Effector memory CD4-positive, alpha-beta T cell (primary cell): Measurements from ENCODE around the gene NFKB2.
A peak's percentile ranks its signal among the peaks of the same experiment; 100 is the strongest.

Source experiments
- DNase-seq, 3 donors: peaks; one replicate each; pipeline ENCODE4 v3.0.0-alpha.2; 2020
- H3K27ac ChIP-seq: 2 replicates; pipeline ENCODE4 v1.7.0; 2013; ENCODE audit warnings: mild to moderate bottlenecking, low read length, moderate library complexity; ENCODE audit not compliant: insufficient read depth, poor library complexity, severe bottlenecking
- H3K27me3 ChIP-seq: replicated peaks from 2 replicates; pipeline ENCODE4 v1.7.0; 2013; ENCODE audit warnings: mild to moderate bottlenecking, low read length; ENCODE audit not compliant: insufficient read depth, control insufficient read depth, poor library complexity, severe bottlenecking
- H3K36me3 ChIP-seq: 2 replicates; pipeline ENCODE4 v1.7.0; 2013; ENCODE audit warnings: mild to moderate bottlenecking, low read length, moderate library complexity; ENCODE audit not compliant: control insufficient read depth, insufficient read depth
- H3K4me1 ChIP-seq: 2 replicates; pipeline ENCODE4 v1.7.0; 2013; ENCODE audit warnings: low read length, mild to moderate bottlenecking; ENCODE audit not compliant: control insufficient read depth, insufficient read depth, poor library complexity, severe bottlenecking
- H3K4me3 ChIP-seq: 2 replicates; pipeline ENCODE4 v1.7.0; 2013; ENCODE audit warnings: low read length, low read depth, mild to moderate bottlenecking; ENCODE audit not compliant: insufficient read depth, poor library complexity, severe bottlenecking
- H3K9me3 ChIP-seq: 2 replicates; pipeline ENCODE4 v1.7.0; 2013; ENCODE audit warnings: mild to moderate bottlenecking, low read length, moderate library complexity; ENCODE audit not compliant: control insufficient read depth

The NFKB2 gene

GRCh38 chr10:102407425-102408130 lies 12.1 kb downstream of the NFKB2 start:
- H3K36me3 ChIP-seq = peaks cover 5% of the 10 kb centered on the region
- H3K27me3 ChIP-seq = peaks cover 8% of the 10 kb centered on the region
- DNase-seq = no peak
- peaks cover 22% of the 10 kb centered on the region for H3K4me1 ChIP-seq
- H3K9me3 ChIP-seq = no peaks in the 10 kb centered on the region
- H3K4me3 ChIP-seq = no peak overlapping the region
- no peak overlapping the region for H3K27ac ChIP-seq

GRCh38 chr10:102408131-102408727 lies 12.7 kb downstream of the NFKB2 start:
- no peak for DNase-seq
- peaks cover 8% of the 10 kb centered on the region for H3K27me3 ChIP-seq
- peaks cover 26% of the 10 kb centered on the region for H3K4me1 ChIP-seq
- H3K9me3 ChIP-seq = no peaks in the 10 kb centered on the region
- no peak overlapping the region for H3K27ac ChIP-seq
- peaks cover 1% of the 10 kb centered on the region for H3K36me3 ChIP-seq
- peak overlapping the region; percentile 47 for H3K4me3 ChIP-seq

- H3K4me3 ChIP-seq = peak overlapping the region; percentile 47
- H3K27me3 ChIP-seq = peaks cover 8% of the 10 kb centered on the region
- DNase-seq = peak; percentile 36 to 54 (median 47)
- peaks cover 26% of the 10 kb centered on the region for H3K4me1 ChIP-seq
- H3K27ac ChIP-seq = peak overlapping the region; percentile 36
- no peaks in the 10 kb centered on the region for H3K36me3 ChIP-seq
- no peaks in the 10 kb centered on the region for H3K9me3 ChIP-seq
Observed at GRCh38 chr10:102408728-102409603, 13.5 kb downstream of the NFKB2 start.

- Histone ChIP-seq H3K9me3 (no peaks in the 10 kb centered on the region), H3K27me3 (peaks cover 8% of the 10 kb centered on the region), H3K27ac (peak overlapping the region; percentile 36), H3K36me3 (no peaks in the 10 kb centered on the region), H3K4me3 (peak overlapping the region; percentile 46), H3K4me1 (peaks cover 26% of the 10 kb centered on the region)
- DNase-seq = no peak
Observed at GRCh38 chr10:102409604-102410428, 14.3 kb downstream of the NFKB2 start.

- no peaks in the 10 kb centered on the region for H3K9me3 ChIP-seq
- H3K36me3 ChIP-seq = no peaks in the 10 kb centered on the region
- peaks cover 8% of the 10 kb centered on the region for H3K27me3 ChIP-seq
- peak overlapping the region; percentile 46 for H3K4me3 ChIP-seq
- DNase-seq = no peak
- peaks cover 26% of the 10 kb centered on the region for H3K4me1 ChIP-seq
- no peak overlapping the region for H3K27ac ChIP-seq
Observed at GRCh38 chr10:102410429-102411073, 15.0 kb downstream of the NFKB2 start.

GRCh38 chr10:102411341-102412255 lies 16.1 kb downstream of the NFKB2 start:
- Histone ChIP-seq H3K36me3 (no peaks in the 10 kb centered on the region), H3K4me3 (no peak overlapping the region), H3K27ac (no peak overlapping the region), H3K4me1 (peaks cover 26% of the 10 kb centered on the region), H3K27me3 (peaks cover 15% of the 10 kb centered on the region), H3K9me3 (no peaks in the 10 kb centered on the region)
- no peak for DNase-seq

- Histone ChIP-seq H3K27me3 (peaks cover 21% of the 10 kb centered on the region), H3K4me1 (peaks cover 26% of the 10 kb centered on the region), H3K27ac (no peak overlapping the region), H3K4me3 (no peak overlapping the region), H3K9me3 (no peaks in the 10 kb centered on the region), H3K36me3 (no peaks in the 10 kb centered on the region)
- DNase-seq = no peak
Observed at GRCh38 chr10:102412293-102412692, 16.8 kb downstream of the NFKB2 start.

GRCh38 chr10:102413053-102413705 lies 17.7 kb downstream of the NFKB2 start:
- Histone ChIP-seq H3K36me3 (no peaks in the 10 kb centered on the region), H3K27me3 (peaks cover 21% of the 10 kb centered on the region), H3K4me1 (peaks cover 26% of the 10 kb centered on the region), H3K9me3 (no peaks in the 10 kb centered on the region), H3K4me3 (no peak overlapping the region), H3K27ac (no peak overlapping the region)
- DNase-seq = no peak
